COLO668 (cell line): ENCODE results near the gene HCRTR2.
"Not testable (repeated sequence)": the region's sequence is repeated elsewhere in the genome, so short reads cannot be mapped to it uniquely, and the experiment has no call there.

Source experiments
- DNase-seq: peaks from one replicate; lab custom pipeline; 2025; ENCODE audit not compliant: unreplicated experiment; lab: John Stamatoyannopoulos, UW

HCRTR2 gene

GRCh38 chr6:55174211-55175026 lies at the start of gene HCRTR2:
Gene HCRTR2 (plus strand): TSS chr6:55174515. CDS start chr6:55174588, 73 bp downstream.
- no peak for DNase-seq

- no peak for DNase-seq
Measured at GRCh38 chr6:55130806-55131324, 43.5 kb upstream of the HCRTR2 start.

- DNase-seq: no peak
Measured at GRCh38 chr6:55131616-55132015, 42.7 kb upstream of the HCRTR2 start.

GRCh38 chr6:55136916-55137315 lies 37.4 kb upstream of the HCRTR2 start:
- DNase-seq: no peak

GRCh38 chr6:55137929-55138693 lies 36.2 kb upstream of the HCRTR2 start:
- DNase-seq: no peak

GRCh38 chr6:55141611-55142010 lies 32.7 kb upstream of the HCRTR2 start:
- no peak for DNase-seq

GRCh38 chr6:55142610-55143009 lies 31.7 kb upstream of the HCRTR2 start:
- DNase-seq: no peak

- DNase-seq: no peak
Measured at GRCh38 chr6:55153284-55153683, 21.0 kb upstream of the HCRTR2 start.

- DNase-seq: not testable (repeated sequence)
Measured at GRCh38 chr6:55158784-55159183, 15.5 kb upstream of the HCRTR2 start.

- no peak for DNase-seq
Measured at GRCh38 chr6:55167860-55168259, 6.5 kb upstream of the HCRTR2 start.

GRCh38 chr6:55175078-55176049 lies 1.0 kb downstream of the HCRTR2 start:
- DNase-seq: no peak

GRCh38 chr6:55176958-55177357 lies 2.6 kb downstream of the HCRTR2 start:
- no peak for DNase-seq

GRCh38 chr6:55180258-55180657 lies 5.9 kb downstream of the HCRTR2 start:
- DNase-seq: no peak

GRCh38 chr6:55182016-55182650 lies 7.8 kb downstream of the HCRTR2 start:
- DNase-seq: no peak

- DNase-seq: no peak
Measured at GRCh38 chr6:55184782-55185530, 10.6 kb downstream of the HCRTR2 start.

- DNase-seq: no peak
Measured at GRCh38 chr6:55198715-55199114, 24.4 kb downstream of the HCRTR2 start.

- DNase-seq: no peak
Measured at GRCh38 chr6:55199239-55199638, 24.9 kb downstream of the HCRTR2 start.

GRCh38 chr6:55208478-55209458 lies 34.5 kb downstream of the HCRTR2 start:
- DNase-seq: no peak
